Stomach (tissue), 9 donors: ENCODE data around the gene NAXD. TPM values are rescaled to one million over a fixed set of nuclear protein-coding genes. Genes with fewer than 3 reads are reported as not detected.

Experiments used
- DNase-seq, 2 donors: peaks; one replicate each; pipeline versions ENCODE4 v3.0.0 to v3.0.0-alpha.2; 2013 to 2019
- H3K27ac ChIP-seq, 5 donors: fragments of 200-600 bp in 4 of 5; sonication (generic) in 4 of 5; one replicate each; pipeline ENCODE4 v1.5.1; 2013 to 2019; ENCODE audit warnings: mild to moderate bottlenecking in 1 of 5, moderate library complexity in 1 of 5
- H3K27me3 ChIP-seq, 3 donors: fragments of 200-600 bp; sonication (generic); one replicate each; pipeline ENCODE4 v1.5.1; 2017 to 2019; ENCODE audit warnings: mixed run types in 1 of 3
- H3K36me3 ChIP-seq, 4 donors: fragments of 200-600 bp; sonication (generic); 1 replicate in 3 of 4; 2 replicates in 1 of 4; pipeline ENCODE4 v1.5.1; 2016 to 2019
- H3K4me1 ChIP-seq, 4 donors: fragments of 200-600 bp; sonication (generic); one replicate each; pipeline ENCODE4 v1.5.1; 2016 to 2019
- H3K4me3 ChIP-seq, 4 donors: fragments of 200-600 bp; sonication (generic) in 3 of 4; one replicate each; pipeline ENCODE4 v1.5.1; 2016 to 2019; ENCODE audit warnings: mild to moderate bottlenecking in 1 of 4
- H3K9me3 ChIP-seq, 4 donors: fragments of 200-600 bp; sonication (generic); one replicate each; pipeline ENCODE4 v1.5.1; 2016 to 2019
- CTCF ChIP-seq, 7 experiments: fragments of 450-650 bp in 4 of 7; fragments of 200-600 bp in 3 of 7; sonication (generic) in 3 of 7; IDR thresholded peaks; one replicate each; pipeline ENCODE4 v1.5.1; 2016 to 2019; ENCODE audit warnings: antibody characterized with exemption in 7 of 7, control low read depth in 2 of 7, mild to moderate bottlenecking in 1 of 7
- EP300 ChIP-seq: sonication (generic); formaldehyde crosslinking; IDR thresholded peaks from one replicate; pipeline ENCODE4 v1.6.1; 2017; ENCODE audit warnings: antibody characterized with exemption
- POLR2A ChIP-seq, 4 donors: fragments of 450-650 bp; IDR thresholded peaks; one replicate each; pipeline ENCODE4 v1.6.1; 2016; ENCODE audit warnings: antibody characterized with exemption in 4 of 4, control low read depth in 2 of 4, mild to moderate bottlenecking in 1 of 4, moderate library complexity in 1 of 4
- POLR2AphosphoS5 ChIP-seq, 3 donors: sonication (generic); formaldehyde crosslinking; IDR thresholded peaks; one replicate each; pipeline ENCODE4 v1.6.1; 2016; ENCODE audit warnings: antibody characterized with exemption in 3 of 3
- WGBS, 5 donors: extraction: QIAGEN DNeasy Blood & Tissue Kit in 3 of 5; methylation state at CpG; one replicate each; pipeline versions ENCODE4 v1.1.5 to v1.1.7; 2013 to 2018; 5-methylcytosine and 5-hydroxymethylcytosine counted together
- intact Hi-C: fragments of 100-400 bp; cut with DNase I; formaldehyde crosslinking; loops from one replicate; pipeline ENCODE4 v1.15.1; 2023; ENCODE audit warnings: low total_unique reads
- polyA plus RNA-seq, 3 donors: library from polyadenylated mRNA; stranded (reverse); fragments of 200-250 nt; gene quantifications; one replicate each; pipeline ENCODE4 v1.2.3, GENCODE V29; 2013
- total RNA-seq, 5 donors: library from RNA; depleted of rRNA; stranded (reverse); fragments of >200 nt; gene quantifications; one replicate each; pipeline versions ENCODE4 v1.1.0 to v1.2.3, GENCODE V29; 2014 to 2016
- donor health status: healthy with polysubstance abuse.
- donor health status: Bipolar disorder and iron deficiency.
- donor health status: healthy.

Gene NAXD
- total and polyA plus RNA-seq, 8 donors: 25.7 to 50.7 (median 39.9) TPM

GRCh38 chr13:110580800-110581199, 34.5 kb upstream of the NAXD start:
- TF ChIP-seq CTCF (IDR thresholded peaks at IDR 0.05) (no peak), POLR2A (IDR thresholded peaks at IDR 0.05) (no peak), EP300 (no peak), POLR2AphosphoS5 (IDR thresholded peaks at IDR 0.05) (no peak)
- WGBS, 5 donors: 46 to 67% (median 58%) methylated on average over 2 of the region's 2 CpGs
- no peaks in the 10 kb centered on the region for H3K9me3 ChIP-seq
- H3K4me3 ChIP-seq: no peak overlapping the region
- no peaks in the 10 kb centered on the region for H3K36me3 ChIP-seq
- no peak overlapping the region for H3K27ac ChIP-seq
- no peaks in the 10 kb centered on the region for H3K27me3 ChIP-seq
- H3K4me1 ChIP-seq: peaks cover 2 to 12% (median 9%) of the 10 kb centered on the region in 4 donors
- intact Hi-C loops: loop anchor here (10.0 kb wide), 1 partner anchor 116 kb away; no protein-coding TSS in a partner anchor
- no peak for DNase-seq

- Histone ChIP-seq H3K36me3 (no peaks in the 10 kb centered on the region), H3K9me3 (no peaks in the 10 kb centered on the region), H3K4me3 (no peak overlapping the region), H3K27me3 (no peaks in the 10 kb centered on the region), H3K27ac (no peak overlapping the region), H3K4me1 (peaks cover 0 to 4% (median under 1%) of the 10 kb centered on the region in 4 donors)
- TF ChIP-seq POLR2AphosphoS5 (IDR thresholded peaks at IDR 0.05): no peak
- no peak for TF ChIP-seq EP300
- no peak for TF ChIP-seq CTCF (IDR thresholded peaks at IDR 0.05)
- TF ChIP-seq POLR2A (IDR thresholded peaks at IDR 0.05): no peak
- intact Hi-C loops: loop anchor here (10.0 kb wide), 1 partner anchor 117 kb away; no protein-coding TSS in a partner anchor
- 78 to 85% (median 84%) methylated on average over 11 to 14 of the region's 14 CpGs for WGBS, 5 donors
- DNase-seq: no peak
These were observed 33.7 kb upstream of the NAXD start for GRCh38 chr13:110581506-110582185.

GRCh38 chr13:110582421-110582954, 32.9 kb upstream of the NAXD start:
- intact Hi-C loops: loop anchor here (10.0 kb wide), 1 partner anchor 118 kb away; no protein-coding TSS in a partner anchor
- 89 to 92% (median 89%) methylated on average over 13 of the region's 13 CpGs for WGBS, 5 donors
- TF ChIP-seq POLR2AphosphoS5 (IDR thresholded peaks at IDR 0.05): no peak
- no peak for TF ChIP-seq CTCF (IDR thresholded peaks at IDR 0.05)
- no peak for TF ChIP-seq POLR2A (IDR thresholded peaks at IDR 0.05)
- no peak for TF ChIP-seq EP300

GRCh38 chr13:110583178-110583865, 32.0 kb upstream of the NAXD start:
- Histone ChIP-seq H3K4me3 (no peak overlapping the region), H3K4me1 (peaks cover 0 to 4% (median 0%) of the 10 kb centered on the region in 4 donors), H3K27ac (no peak overlapping the region), H3K36me3 (no peaks in the 10 kb centered on the region), H3K27me3 (no peaks in the 10 kb centered on the region), H3K9me3 (no peaks in the 10 kb centered on the region)
- DNase-seq: no peak
- intact Hi-C loops: loop anchor here (10.0 kb wide), 1 partner anchor 119 kb away; no protein-coding TSS in a partner anchor
- TF ChIP-seq CTCF (IDR thresholded peaks at IDR 0.05) (no peak), EP300 (no peak), POLR2AphosphoS5 (IDR thresholded peaks at IDR 0.05) (no peak)
- WGBS, 5 donors: 84 to 89% (median 86%) methylated on average over 13 of the region's 13 CpGs

More at GRCh38 chr13:110582421-110582954, 32.9 kb upstream of the NAXD start:
- H3K36me3 ChIP-seq: no peaks in the 10 kb centered on the region
- no peak overlapping the region for H3K27ac ChIP-seq
- H3K4me1 ChIP-seq: peaks cover 0 to 4% (median 0%) of the 10 kb centered on the region in 4 donors
- no peaks in the 10 kb centered on the region for H3K27me3 ChIP-seq
- no peaks in the 10 kb centered on the region for H3K9me3 ChIP-seq
- H3K4me3 ChIP-seq: no peak overlapping the region
- DNase-seq: no peak
